Right hindlimb (tissue), 1 donor: Measurements from ENCODE around the gene PLCXD1.

ENCODE experiments used
- DNase-seq: peaks from one replicate; pipeline ENCODE4 v3.0.0-alpha.2; 2018

The PLCXD1 gene

DNA sequence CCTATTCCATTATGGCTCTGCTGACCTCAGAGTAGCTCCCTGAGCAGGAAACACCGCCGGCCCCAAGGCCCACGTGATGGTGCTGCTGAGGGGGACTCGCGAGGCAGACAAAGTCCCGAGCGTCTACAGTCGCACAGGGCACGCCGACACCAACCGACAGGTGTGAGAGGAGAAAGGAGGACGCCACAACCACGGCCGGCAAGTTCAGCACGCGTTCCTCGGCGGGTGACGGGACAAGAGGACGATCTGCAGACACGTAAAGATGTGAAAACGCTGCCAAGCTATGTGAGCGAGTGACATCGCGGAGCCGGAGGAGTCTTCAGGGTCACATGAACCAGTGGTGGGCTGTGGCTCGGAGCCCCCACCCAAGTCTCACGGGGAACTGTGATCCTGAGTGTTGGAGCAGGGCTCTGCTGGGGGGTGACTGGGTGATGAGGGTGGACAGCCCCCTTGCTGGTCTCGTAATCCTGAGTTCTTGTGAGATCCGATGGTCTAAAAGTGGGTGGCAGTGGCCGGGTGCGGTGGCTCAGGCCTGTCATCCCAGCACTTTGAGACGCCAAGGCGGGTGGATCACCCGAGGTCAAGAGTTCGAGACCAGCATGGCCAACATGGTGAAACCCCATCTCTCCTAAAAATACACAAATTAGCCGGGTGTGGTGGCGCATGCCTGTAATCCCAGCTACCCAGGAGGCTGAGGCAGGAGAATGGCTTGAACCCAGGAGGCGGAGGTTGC is 71.6 kb downstream of the PLCXD1 start:
- DNase-seq: no peak
